ENCODE measurements around the gene RRH. TPM values are rescaled to one million over a fixed set of nuclear protein-coding genes. Genes with fewer than 3 reads are reported as not detected.
"Not testable (repeated sequence)": the region's sequence is repeated elsewhere in the genome, so short reads cannot be mapped to it uniquely, and the experiment has no call there.

RRH gene
- total and polyA plus RNA-seq, 11 donors = 0.06 to 0.21 TPM; not detected in 9

- Histone ChIP-seq H3K4me1 (no peaks in the 10 kb centered on the region), H3K9me3 (no peaks in the 10 kb centered on the region), H3K36me3 (no peaks in the 10 kb centered on the region), H3K27me3 (no peaks in the 10 kb centered on the region), H3K4me3 (no peak overlapping the region), H3K27ac (no peak overlapping the region)
- intact Hi-C loops (cut with DNase I) = no loop called here
- DNase-seq (no peak), ATAC-seq (no peak)
- WGBS, 4 donors = 82 to 91% (median 86%) methylated on average over 2 of the region's 2 CpGs
- no peak for TF ChIP-seq CTCF (IDR thresholded peaks at IDR 0.05)
- no peak for TF ChIP-seq POLR2A (IDR thresholded peaks at IDR 0.05)
Measured at GRCh38 chr4:109872065-109872464, 44.3 kb downstream of the RRH start.

- 95 to 98% (median 97%) methylated on average over 6 of the region's 6 CpGs for WGBS, 4 donors
- ATAC-seq (no peak), DNase-seq (no peak)
- TF ChIP-seq POLR2A (IDR thresholded peaks at IDR 0.05) (no peak), CTCF (IDR thresholded peaks at IDR 0.05) (no peak)
- Histone ChIP-seq H3K36me3 (no peaks in the 10 kb centered on the region), H3K27me3 (no peaks in the 10 kb centered on the region), H3K9me3 (no peaks in the 10 kb centered on the region), H3K4me3 (no peak overlapping the region), H3K4me1 (no peaks in the 10 kb centered on the region), H3K27ac (no peak overlapping the region)
- intact Hi-C loops (cut with DNase I) = no loop called here
Measured at GRCh38 chr4:109872950-109873656, 45.3 kb downstream of the RRH start.

GRCh38 chr4:109873791-109874514, 46.2 kb downstream of the RRH start:
- DNase-seq (no peak), ATAC-seq (no peak)
- Histone ChIP-seq H3K27me3 (no peaks in the 10 kb centered on the region), H3K36me3 (no peaks in the 10 kb centered on the region), H3K4me1 (no peaks in the 10 kb centered on the region), H3K9me3 (no peaks in the 10 kb centered on the region), H3K4me3 (no peak overlapping the region), H3K27ac (no peak overlapping the region)
- TF ChIP-seq POLR2A (IDR thresholded peaks at IDR 0.05) = no peak
- no peak for TF ChIP-seq CTCF (IDR thresholded peaks at IDR 0.05)
- WGBS, 4 donors = 52 to 57% (median 54%) methylated on average over 11 of the region's 11 CpGs
- intact Hi-C loops (cut with DNase I) = no loop called here

DNA sequence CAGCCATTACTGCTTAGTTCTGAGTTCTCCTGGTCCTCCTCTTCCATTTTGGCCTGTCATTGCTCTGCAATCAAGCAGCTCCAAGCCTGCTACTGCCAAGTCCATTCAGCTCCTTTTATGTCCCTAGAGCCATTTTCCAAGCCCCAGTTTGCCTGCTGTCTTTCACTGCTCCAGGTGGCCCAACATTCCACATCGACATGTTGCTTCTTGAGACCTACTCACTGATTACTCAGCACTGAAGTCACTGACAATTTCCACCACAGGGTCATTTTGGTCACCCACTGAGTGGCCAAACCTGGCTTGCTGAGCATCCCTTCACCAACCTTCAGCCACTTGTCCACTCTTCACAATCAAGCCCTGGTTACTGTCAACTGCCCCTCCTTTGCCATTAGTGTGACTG, 47.3 kb downstream of the RRH start:
- Histone ChIP-seq H3K4me3 (no peak overlapping the region), H3K27ac (no peak overlapping the region), H3K27me3 (no peaks in the 10 kb centered on the region), H3K9me3 (no peaks in the 10 kb centered on the region), H3K36me3 (no peaks in the 10 kb centered on the region), H3K4me1 (no peaks in the 10 kb centered on the region)
- DNase-seq = no peak
- intact Hi-C loops (cut with DNase I) = no loop called here
- 88 to 100% (median 97%) methylated on average over 1 of the region's 1 CpG for WGBS, 4 donors
- TF ChIP-seq POLR2A (IDR thresholded peaks at IDR 0.05) (no peak), CTCF (IDR thresholded peaks at IDR 0.05) (no peak)
- no peak for ATAC-seq

GRCh38 chr4:109875553-109875952, 47.8 kb downstream of the RRH start:
- H3K27me3 ChIP-seq; H3K36me3 ChIP-seq; H3K9me3 ChIP-seq; H3K27ac ChIP-seq; DNase-seq; ATAC-seq; H3K4me3 ChIP-seq; intact Hi-C loops (cut with DNase I); H3K4me1 ChIP-seq: not testable (repeated sequence)
- 33 to 93% (median 72%) methylated on average over 1 to 2 of the region's 2 CpGs for WGBS, 4 donors
